HFFc6 (cell line): ENCODE results near the gene FGFR3. TPM values are rescaled to one million over a fixed set of nuclear protein-coding genes. Genes with fewer than 3 reads are reported as not detected.

ENCODE experiments used
- DNase-seq: peaks from one replicate; pipeline ENCODE4 v3.0.0-alpha.2; 2018
- H3K27ac Mint-ChIP-seq: 2 replicates; pipeline ENCODE4 v1.8.0; 2020; ENCODE audit warnings: mild to moderate bottlenecking, mixed read lengths
- H3K27me3 Mint-ChIP-seq: 2 replicates; pipeline ENCODE4 v1.8.0; 2021; ENCODE audit warnings: mild to moderate bottlenecking, moderate library complexity, mixed read lengths; ENCODE audit not compliant: insufficient read depth
- H3K36me3 Mint-ChIP-seq: 2 replicates; pipeline ENCODE4 v1.8.0; 2021; ENCODE audit warnings: low read depth, mixed read lengths
- H3K4me1 Mint-ChIP-seq: 2 replicates; pipeline ENCODE4 v1.8.0; 2020; ENCODE audit warnings: low read depth, mixed read lengths
- H3K4me3 Mint-ChIP-seq: 2 replicates; pipeline ENCODE4 v1.8.0; 2020; ENCODE audit warnings: mild to moderate bottlenecking, moderate library complexity, mixed read lengths
- H3K9me3 Mint-ChIP-seq: 2 replicates; pipeline ENCODE4 v1.8.0; 2020; ENCODE audit warnings: mild to moderate bottlenecking, mixed read lengths
- total RNA-seq, 6 experiments: library from RNA; stranded (reverse); fragmentation: NEBNext Ultra II Directional; extraction: Animal tissue kit (Norgen Biotek cat#: 25700); gene quantifications; 2 replicates in 1 of 6; 3 replicates in 5 of 6; pipeline ENCODE4 v1.2.3, GENCODE V29; 2021
- TF ChIP-seq, protein P1 (sequence below): fragments of 200-600 bp; sonication (generic); IDR thresholded peaks from 2 replicates; pipeline ENCODE4 v1.5.0; 2021; ENCODE audit warnings: antibody characterized with exemption, mild to moderate bottlenecking

Gene FGFR3
- total RNA-seq, 6 experiments from 2014 or later = 0.59 to 1.6 (median 0.75) TPM

DNA sequence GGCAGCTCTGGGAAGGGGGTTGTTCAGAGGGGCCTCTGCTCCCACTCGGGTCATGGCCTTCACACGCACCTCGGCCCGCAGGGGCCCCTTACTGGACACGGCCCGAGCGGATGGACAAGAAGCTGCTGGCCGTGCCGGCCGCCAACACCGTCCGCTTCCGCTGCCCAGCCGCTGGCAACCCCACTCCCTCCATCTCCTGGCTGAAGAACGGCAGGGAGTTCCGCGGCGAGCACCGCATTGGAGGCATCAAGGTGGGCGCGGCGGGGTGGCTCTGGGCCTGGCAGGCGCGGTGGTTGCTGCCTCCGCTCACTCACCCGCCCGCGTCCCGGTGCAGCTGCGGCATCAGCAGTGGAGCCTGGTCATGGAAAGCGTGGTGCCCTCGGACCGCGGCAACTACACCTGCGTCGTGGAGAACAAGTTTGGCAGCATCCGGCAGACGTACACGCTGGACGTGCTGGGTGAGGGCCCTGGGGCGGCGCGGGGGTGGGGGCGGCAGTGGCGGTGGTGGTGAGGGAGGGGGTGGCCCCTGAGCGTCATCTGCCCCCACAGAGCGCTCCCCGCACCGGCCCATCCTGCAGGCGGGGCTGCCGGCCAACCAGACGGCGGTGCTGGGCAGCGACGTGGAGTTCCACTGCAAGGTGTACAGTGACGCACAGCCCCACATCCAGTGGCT is 8.3 kb downstream of the FGFR3 start:
- Mint-ChIP-seq H3K4me3 (no peak overlapping the region), H3K9me3 (no peaks in the 10 kb centered on the region), H3K27ac (no peak overlapping the region), H3K36me3 (no peaks in the 10 kb centered on the region), H3K27me3 (peaks cover 1% of the 10 kb centered on the region; the same call in 1 of the 2 replicates), H3K4me1 (no peaks in the 10 kb centered on the region)
- DNase-seq = no peak
- TF ChIP-seq, protein P1, sequence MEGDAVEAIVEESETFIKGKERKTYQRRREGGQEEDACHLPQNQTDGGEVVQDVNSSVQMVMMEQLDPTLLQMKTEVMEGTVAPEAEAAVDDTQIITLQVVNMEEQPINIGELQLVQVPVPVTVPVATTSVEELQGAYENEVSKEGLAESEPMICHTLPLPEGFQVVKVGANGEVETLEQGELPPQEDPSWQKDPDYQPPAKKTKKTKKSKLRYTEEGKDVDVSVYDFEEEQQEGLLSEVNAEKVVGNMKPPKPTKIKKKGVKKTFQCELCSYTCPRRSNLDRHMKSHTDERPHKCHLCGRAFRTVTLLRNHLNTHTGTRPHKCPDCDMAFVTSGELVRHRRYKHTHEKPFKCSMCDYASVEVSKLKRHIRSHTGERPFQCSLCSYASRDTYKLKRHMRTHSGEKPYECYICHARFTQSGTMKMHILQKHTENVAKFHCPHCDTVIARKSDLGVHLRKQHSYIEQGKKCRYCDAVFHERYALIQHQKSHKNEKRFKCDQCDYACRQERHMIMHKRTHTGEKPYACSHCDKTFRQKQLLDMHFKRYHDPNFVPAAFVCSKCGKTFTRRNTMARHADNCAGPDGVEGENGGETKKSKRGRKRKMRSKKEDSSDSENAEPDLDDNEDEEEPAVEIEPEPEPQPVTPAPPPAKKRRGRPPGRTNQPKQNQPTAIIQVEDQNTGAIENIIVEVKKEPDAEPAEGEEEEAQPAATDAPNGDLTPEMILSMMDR = no peak

GRCh38 chr4:1802151-1802715 is 9.1 kb downstream of the FGFR3 start:
- H3K4me3 Mint-ChIP-seq = no peak overlapping the region
- DNase-seq = no peak

DNA sequence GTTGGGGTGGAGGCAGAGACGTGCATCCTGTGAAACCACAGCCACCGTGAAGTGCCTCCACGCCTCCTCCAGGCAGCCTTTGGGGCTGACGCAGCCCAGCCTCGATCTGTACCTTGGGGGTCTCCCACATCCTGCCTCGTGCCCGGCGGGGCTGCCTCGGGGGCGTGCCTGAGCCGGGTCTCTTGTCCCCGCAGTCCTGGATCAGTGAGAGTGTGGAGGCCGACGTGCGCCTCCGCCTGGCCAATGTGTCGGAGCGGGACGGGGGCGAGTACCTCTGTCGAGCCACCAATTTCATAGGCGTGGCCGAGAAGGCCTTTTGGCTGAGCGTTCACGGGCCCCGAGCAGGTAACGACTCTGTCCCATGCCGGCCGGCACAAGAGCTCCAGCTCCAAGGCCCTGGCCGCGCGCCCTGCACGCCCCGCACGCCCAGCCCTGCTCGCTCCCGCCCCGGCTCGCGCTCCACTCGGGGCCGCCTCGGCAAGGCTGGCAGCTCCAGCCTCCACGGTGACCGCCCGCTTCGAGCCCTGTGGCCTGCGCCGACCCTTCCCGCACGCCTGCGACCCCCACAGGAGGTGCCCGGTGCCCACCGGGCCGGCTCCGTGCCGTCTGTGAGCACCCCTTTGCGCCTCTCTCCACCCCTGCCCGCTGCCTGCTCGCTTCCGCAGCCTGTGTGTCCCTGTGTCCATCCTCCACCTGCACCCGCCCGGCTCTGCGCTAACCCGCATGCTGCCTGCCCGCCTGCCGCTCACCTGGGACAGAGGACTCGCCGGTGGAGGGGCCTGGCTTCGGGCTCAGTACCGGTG is 9.8 kb downstream of the FGFR3 start:
- DNase-seq = no peak
- Mint-ChIP-seq H3K4me1 (no peaks in the 10 kb centered on the region), H3K4me3 (no peak overlapping the region), H3K9me3 (no peaks in the 10 kb centered on the region), H3K27me3 (peaks cover 4% of the 10 kb centered on the region; the same call in 1 of the 2 replicates), H3K27ac (no peak overlapping the region), H3K36me3 (no peaks in the 10 kb centered on the region)
- TF ChIP-seq, protein P1 = no peak

More at GRCh38 chr4:1802151-1802715, 9.1 kb downstream of the FGFR3 start:
- Mint-ChIP-seq H3K9me3 (no peaks in the 10 kb centered on the region), H3K4me1 (no peaks in the 10 kb centered on the region), H3K27me3 (peaks cover 2% of the 10 kb centered on the region; the same call in 1 of the 2 replicates), H3K27ac (no peak overlapping the region), H3K36me3 (no peaks in the 10 kb centered on the region)
- TF ChIP-seq, protein P1 = no peak

DNA sequence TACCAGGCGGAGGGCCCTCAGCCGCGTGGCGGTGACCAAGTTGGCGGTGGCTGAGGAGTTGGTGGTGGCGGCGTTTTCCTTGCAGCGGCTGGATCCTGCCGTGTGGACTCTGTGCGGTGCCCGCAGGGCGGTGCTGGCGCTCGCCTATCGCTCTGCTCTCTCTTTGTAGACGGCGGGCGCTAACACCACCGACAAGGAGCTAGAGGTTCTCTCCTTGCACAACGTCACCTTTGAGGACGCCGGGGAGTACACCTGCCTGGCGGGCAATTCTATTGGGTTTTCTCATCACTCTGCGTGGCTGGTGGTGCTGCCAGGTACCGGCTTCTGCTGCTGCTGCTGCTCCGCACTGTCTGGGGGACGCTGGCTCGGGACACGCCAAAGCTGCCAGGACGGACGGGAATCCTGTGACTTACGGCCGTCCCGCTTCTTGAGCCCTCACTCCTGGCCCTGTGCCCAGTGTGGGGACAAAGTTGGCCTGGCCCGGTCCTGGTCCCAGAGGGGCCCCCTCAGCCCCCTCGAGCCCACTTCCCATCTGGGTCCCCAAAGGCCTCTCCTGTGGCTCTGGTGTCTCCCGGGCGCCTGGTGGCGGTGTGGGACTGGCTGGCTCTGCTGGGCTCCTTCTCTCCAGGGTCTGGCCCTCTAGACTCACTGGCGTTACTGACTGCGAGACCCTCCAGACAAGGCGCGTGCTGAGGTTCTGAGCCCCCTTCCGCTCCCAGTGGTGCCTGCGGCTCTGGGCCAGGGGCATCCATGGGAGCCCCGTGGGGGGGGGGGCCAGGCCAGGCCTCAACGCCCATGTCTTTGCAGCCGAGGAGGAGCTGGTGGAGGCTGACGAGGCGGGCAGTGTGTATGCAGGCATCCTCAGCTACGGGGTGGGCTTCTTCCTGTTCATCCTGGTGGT is 10.7 kb downstream of the FGFR3 start:
- TF ChIP-seq, protein P1 = no peak
- no peak for DNase-seq
- no peak overlapping the region for H3K27ac Mint-ChIP-seq
- H3K27me3 Mint-ChIP-seq = peaks cover 4% of the 10 kb centered on the region; the same call in 1 of the 2 replicates
- no peak overlapping the region for H3K4me3 Mint-ChIP-seq
- no peaks in the 10 kb centered on the region for H3K9me3 Mint-ChIP-seq
- H3K4me1 Mint-ChIP-seq = no peaks in the 10 kb centered on the region
- H3K36me3 Mint-ChIP-seq = no peaks in the 10 kb centered on the region
